C4-2B (cell line): ENCODE measurements around the gene NLRP14.

Experiments used
- ZFX ChIP-seq: fragments of 450-650 bp; IDR thresholded peaks from 2 replicates; pipeline ENCODE4 v1.6.1; 2017
- TF ChIP-seq, protein P1 (sequence below): fragments of 450-650 bp; conservative IDR thresholded peaks from 2 replicates; pipeline ENCODE4 v1.5.1; 2017; ENCODE audit warnings: mild to moderate bottlenecking

DNA sequence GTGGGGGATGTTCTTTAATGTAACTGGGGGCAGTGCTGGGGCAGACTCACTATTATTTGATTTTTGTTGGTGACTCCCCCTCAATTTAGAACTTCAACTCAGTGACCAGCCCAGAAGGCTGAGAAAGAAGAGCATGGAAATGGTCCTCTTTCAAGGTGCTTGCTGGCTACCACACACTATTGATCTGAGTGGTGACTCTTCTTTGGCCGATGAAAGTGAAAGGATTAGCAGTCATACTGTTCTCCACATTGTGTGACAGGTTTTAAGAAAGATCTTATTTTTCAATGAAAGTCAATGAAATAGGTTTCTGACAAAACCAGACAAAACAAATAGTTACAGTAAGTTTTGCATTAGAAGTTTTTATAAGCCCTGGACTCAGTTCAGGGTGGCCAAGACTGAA is 29.9 kb downstream of the NLRP14 start:
- TF ChIP-seq, protein P1, sequence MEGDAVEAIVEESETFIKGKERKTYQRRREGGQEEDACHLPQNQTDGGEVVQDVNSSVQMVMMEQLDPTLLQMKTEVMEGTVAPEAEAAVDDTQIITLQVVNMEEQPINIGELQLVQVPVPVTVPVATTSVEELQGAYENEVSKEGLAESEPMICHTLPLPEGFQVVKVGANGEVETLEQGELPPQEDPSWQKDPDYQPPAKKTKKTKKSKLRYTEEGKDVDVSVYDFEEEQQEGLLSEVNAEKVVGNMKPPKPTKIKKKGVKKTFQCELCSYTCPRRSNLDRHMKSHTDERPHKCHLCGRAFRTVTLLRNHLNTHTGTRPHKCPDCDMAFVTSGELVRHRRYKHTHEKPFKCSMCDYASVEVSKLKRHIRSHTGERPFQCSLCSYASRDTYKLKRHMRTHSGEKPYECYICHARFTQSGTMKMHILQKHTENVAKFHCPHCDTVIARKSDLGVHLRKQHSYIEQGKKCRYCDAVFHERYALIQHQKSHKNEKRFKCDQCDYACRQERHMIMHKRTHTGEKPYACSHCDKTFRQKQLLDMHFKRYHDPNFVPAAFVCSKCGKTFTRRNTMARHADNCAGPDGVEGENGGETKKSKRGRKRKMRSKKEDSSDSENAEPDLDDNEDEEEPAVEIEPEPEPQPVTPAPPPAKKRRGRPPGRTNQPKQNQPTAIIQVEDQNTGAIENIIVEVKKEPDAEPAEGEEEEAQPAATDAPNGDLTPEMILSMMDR: no peak
- TF ChIP-seq ZFX: no peak
